HCT116 (cell line): ENCODE results near the gene FASN. TPM values are rescaled to one million over a fixed set of nuclear protein-coding genes. Genes with fewer than 3 reads are reported as not detected.

ENCODE experiments used
- ATAC-seq: fragments of 200-7000 bp; cut with Tn5 transposase; 2 replicates; pipeline ENCODE4 v1.9.1; 2020; ENCODE audit warnings: mild to moderate bottlenecking, moderate library complexity
- BruUV-seq: library from RNA; stranded (reverse); fragments of 400-500 nt; replicated peaks from 2 replicates; lab custom pipeline; 2021; lab: Mats Ljungman, UMichigan
- CTCF ChIA-PET: fragments of 300-600 bp; sonication (Branson Sonifier 250); formaldehyde crosslinking; loops from one replicate; lab custom pipeline; 2021; ENCODE audit warnings: antibody characterized with exemption; lab: Charles Lee
- POLR2A ChIA-PET: fragments of 300-600, 350-600 bp; sonication (Branson Sonifier 250); formaldehyde crosslinking; loops from one replicate; lab custom pipeline; 2021; ENCODE audit warnings: antibody characterized with exemption; lab: Charles Lee
- RAD21 ChIA-PET, 2 experiments: fragments of 300-600 bp; sonication (Branson Sonifier 250); formaldehyde crosslinking; loops; one replicate each; lab custom pipeline; 2023; ENCODE audit warnings: low total read pairs in 2 of 2; ENCODE audit not compliant: uncharacterized antibody in 2 of 2, unreplicated experiment in 2 of 2, low non-redundant PET in 1 of 2; lab: Charles Lee
- DNase-seq: peaks from one replicate; pipeline ENCODE4 v3.0.0-alpha.2; 2010; ENCODE audit warnings: low read depth, low spot score
- H2AFZ ChIP-seq: fragments of 200-600 bp; shearing (Covaris generic), sonication (generic); 2 replicates; pipeline ENCODE4 v1.6.1; 2017; ENCODE audit warnings: low read depth, mixed run types, mixed read lengths, antibody characterized with exemption, low read length; ENCODE audit not compliant: poor library complexity, severe bottlenecking
- H3K27ac ChIP-seq: 2 replicates; pipeline ENCODE4 v1.5.1; 2012; ENCODE audit warnings: low read depth, low read length
- H3K27me3 ChIP-seq: fragments of 200-600 bp; sonication (generic); 2 replicates; pipeline ENCODE4 v1.6.1; 2016; ENCODE audit warnings: mixed run types, low read length, mixed read lengths; ENCODE audit not compliant: insufficient read depth
- H3K36me3 ChIP-seq, 2 experiments: fragments of 200-500 bp in 1 of 2; fragments of 200-600 bp in 1 of 2; sonication (Bioruptor generic) in 1 of 2; sonication (generic) in 1 of 2; 2 replicates each; pipeline versions ENCODE4 v1.5.1 to v1.6.1; 2014 to 2016; ENCODE audit warnings: low read length in 2 of 2, inconsistent platforms in 1 of 2, mixed read lengths in 1 of 2, mixed run types in 1 of 2; ENCODE audit not compliant: insufficient read depth in 2 of 2, control insufficient read depth in 1 of 2
- H3K4me1 ChIP-seq, 2 experiments: fragments of 200-600 bp in 1 of 2; sonication (generic) in 1 of 2; 2 replicates each; pipeline versions ENCODE4 v1.5.1 to v1.6.1; 2012 to 2017; ENCODE audit warnings: low read length in 2 of 2, inconsistent platforms in 1 of 2, mild to moderate bottlenecking in 1 of 2, mixed read lengths in 1 of 2, mixed run types in 1 of 2, moderate library complexity in 1 of 2; ENCODE audit not compliant: insufficient read depth in 2 of 2, control insufficient read depth in 1 of 2
- H3K4me2 ChIP-seq: fragments of 200-600 bp; sonication (generic); 2 replicates; pipeline ENCODE4 v1.6.1; 2017; ENCODE audit warnings: mixed run types, low read length, mixed read lengths
- H3K4me3 ChIP-seq, 2 experiments: fragments of 200-600 bp in 1 of 2; sonication (generic) in 1 of 2; replicated peaks in 1 of 2; 2 replicates each; pipeline ENCODE4 v1.5.1; 2011 to 2016; ENCODE audit warnings: low read length in 2 of 2, control low read depth in 1 of 2, low read depth in 1 of 2, mild to moderate bottlenecking in 1 of 2, mixed read lengths in 1 of 2, mixed run types in 1 of 2
- H3K79me2 ChIP-seq: fragments of 200-600 bp; sonication (generic); 2 replicates; pipeline ENCODE4 v1.6.1; 2017; ENCODE audit warnings: mild to moderate bottlenecking, mixed run types, low read length, moderate library complexity, mixed read lengths; ENCODE audit not compliant: insufficient read depth
- H3K9ac ChIP-seq: fragments of 200-600 bp; sonication (generic); 2 replicates; pipeline ENCODE4 v1.6.1; 2016; ENCODE audit warnings: low read length, mixed read lengths
- H3K9me2 ChIP-seq: fragments of 200-600 bp; sonication (generic), shearing (Covaris generic); 2 replicates; pipeline ENCODE4 v1.6.1; 2017; ENCODE audit warnings: mixed run types, mild to moderate bottlenecking, moderate library complexity; ENCODE audit not compliant: insufficient read depth
- H3K9me3 ChIP-seq, 2 experiments: fragments of 200-500 bp in 1 of 2; fragments of 200-600 bp in 1 of 2; sonication (Bioruptor generic) in 1 of 2; sonication (generic) in 1 of 2; 2 replicates each; pipeline ENCODE4 v1.6.1; 2014 to 2017; ENCODE audit warnings: low read length in 2 of 2, mixed read lengths in 2 of 2, inconsistent platforms in 1 of 2, low read depth in 1 of 2, mild to moderate bottlenecking in 1 of 2, mixed run types in 1 of 2, moderate library complexity in 1 of 2; ENCODE audit not compliant: control insufficient read depth in 1 of 2, insufficient read depth in 1 of 2
- H4K20me1 ChIP-seq: fragments of 200-600 bp; sonication (generic), shearing (Covaris generic); 2 replicates; pipeline ENCODE4 v1.6.1; 2017; ENCODE audit warnings: mixed run types, mild to moderate bottlenecking, moderate library complexity; ENCODE audit not compliant: insufficient read depth
- ATF3 ChIP-seq: IDR thresholded peaks from 2 replicates; pipeline ENCODE4 v1.6.1; 2012
- CBX3 ChIP-seq: IDR thresholded peaks from 2 replicates; pipeline ENCODE4 v1.6.1; 2012; ENCODE audit warnings: low read depth
- POLR2A ChIP-seq: IDR thresholded peaks from 2 replicates; pipeline ENCODE4 v1.7.0; 2011; ENCODE audit warnings: borderline replicate concordance; ENCODE audit not compliant: insufficient read depth, insufficient read length; ENCODE audit errors: extremely low read depth
- POLR2AphosphoS5 ChIP-seq: IDR thresholded peaks from 2 replicates; pipeline ENCODE4 v1.6.1; 2011; ENCODE audit warnings: mild to moderate bottlenecking, low read depth, low read length, moderate library complexity
- TCF7L2 ChIP-seq: IDR thresholded peaks from 2 replicates; pipeline ENCODE4 v1.7.0; 2011; ENCODE audit warnings: borderline replicate concordance, inconsistent platforms; ENCODE audit not compliant: insufficient read depth, insufficient read length; ENCODE audit errors: extremely low read depth
- YY1 ChIP-seq: IDR thresholded peaks from 2 replicates; pipeline ENCODE4 v1.6.1; 2011; ENCODE audit warnings: low read length, low read depth, moderate library complexity, mild to moderate bottlenecking; ENCODE audit not compliant: insufficient replicate concordance; ENCODE audit errors: extremely low read depth
- ZFX ChIP-seq: fragments of 450-650 bp; IDR thresholded peaks from 2 replicates; pipeline ENCODE4 v1.6.1; 2017
- intact Hi-C: fragments of 100-400 bp; cut with micrococcal nuclease; formaldehyde crosslinking; loops from 2 replicates; pipeline ENCODE4 v1.10.0; 2022
- total RNA-seq: library from RNA; stranded (reverse); gene quantifications from one replicate; pipeline ENCODE4 v1.2.1, GENCODE V29; 2021; ENCODE audit not compliant: unreplicated experiment

Gene FASN
- total RNA-seq, 1 experiment from 2014 or later = 754 TPM

GRCh38 chr17:82076785-82077591 is 21.0 kb downstream of the FASN start:
- POLR2A ChIA-PET = interaction anchor here (1.9 kb wide), 1 partner anchor 22 kb away, joined by 5 read pairs; the partner anchor contains the start of gene FASN
- Histone ChIP-seq H3K27me3 (no peaks in the 10 kb centered on the region), H3K27ac (0 out of 2 replicates have a peak overlapping the region, but pooled peaks have one; percentile 5), H3K4me2 (no peak overlapping the region), H3K4me3 (no peak overlapping the region), H3K36me3 (peaks cover 27 to 32% of the 10 kb centered on the region in 2 experiments; a peak in 3 of 4 replicates), H2AFZ (no peak overlapping the region), H3K9me3 (no peaks in the 10 kb centered on the region), H4K20me1 (peaks cover 9% of the 10 kb centered on the region; the same call in 1 of the 2 replicates), H3K4me1 (no peaks in the 10 kb centered on the region), H3K79me2 (no peaks in the 10 kb centered on the region), H3K9me2 (no peaks in the 10 kb centered on the region), H3K9ac (no peak overlapping the region)
- TF ChIP-seq TCF7L2 (no peak), CBX3 (no peak), ZFX (0 out of 2 replicates have a peak, but pooled peaks have one; percentile 25), POLR2AphosphoS5 (peak; percentile 41; the same call in 1 of the 2 replicates), POLR2A (no peak), ATF3 (no peak), YY1 (no peak)
- BruUV-seq = no TSS peak
- ATAC-seq (peak; percentile 57), DNase-seq (no peak)
- intact Hi-C loops = no loop called here
- RAD21 ChIA-PET = no interaction called here
- CTCF ChIA-PET = interaction anchor here (2.0 kb wide), 1 partner anchor 46 kb away, joined by 5 read pairs; no protein-coding TSS in a partner anchor
